ENCODE data around the gene DCN. TPM values are rescaled to one million over a fixed set of nuclear protein-coding genes. Genes with fewer than 3 reads are reported as not detected.

DCN gene
- total RNA-seq, 2 donors from 2014 or later = 994 to 1,906 TPM

DNA sequence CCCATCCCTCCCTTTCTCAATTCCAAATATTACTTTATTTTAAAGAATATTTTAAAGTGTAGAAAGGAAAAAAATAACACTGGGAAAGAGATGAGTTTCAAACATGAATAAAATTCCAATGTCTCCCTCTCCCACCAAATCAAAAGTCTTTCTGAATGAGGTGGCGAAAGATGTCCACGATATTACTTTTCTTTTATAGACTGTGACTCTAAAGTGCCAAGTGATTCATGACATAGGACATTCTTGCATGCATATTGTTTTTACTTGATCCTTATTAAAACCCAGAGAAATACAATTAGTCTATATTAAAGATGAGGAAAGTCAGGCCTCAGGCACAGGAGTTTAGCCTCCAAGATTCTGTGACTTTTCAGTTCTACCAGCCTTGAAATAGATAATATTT is 55.3 kb downstream of the DCN start:
- Histone ChIP-seq H3K27ac (no peak overlapping the region), H3K27me3 (no peaks in the 10 kb centered on the region), H3K36me3 (no peaks in the 10 kb centered on the region), H3K4me3 (no peak overlapping the region), H3K4me1 (no peaks in the 10 kb centered on the region), H3K9me3 (no peaks in the 10 kb centered on the region)
- DNase-seq (ENCODE audit: low spot score) = no peak
- TF ChIP-seq, protein P1, sequence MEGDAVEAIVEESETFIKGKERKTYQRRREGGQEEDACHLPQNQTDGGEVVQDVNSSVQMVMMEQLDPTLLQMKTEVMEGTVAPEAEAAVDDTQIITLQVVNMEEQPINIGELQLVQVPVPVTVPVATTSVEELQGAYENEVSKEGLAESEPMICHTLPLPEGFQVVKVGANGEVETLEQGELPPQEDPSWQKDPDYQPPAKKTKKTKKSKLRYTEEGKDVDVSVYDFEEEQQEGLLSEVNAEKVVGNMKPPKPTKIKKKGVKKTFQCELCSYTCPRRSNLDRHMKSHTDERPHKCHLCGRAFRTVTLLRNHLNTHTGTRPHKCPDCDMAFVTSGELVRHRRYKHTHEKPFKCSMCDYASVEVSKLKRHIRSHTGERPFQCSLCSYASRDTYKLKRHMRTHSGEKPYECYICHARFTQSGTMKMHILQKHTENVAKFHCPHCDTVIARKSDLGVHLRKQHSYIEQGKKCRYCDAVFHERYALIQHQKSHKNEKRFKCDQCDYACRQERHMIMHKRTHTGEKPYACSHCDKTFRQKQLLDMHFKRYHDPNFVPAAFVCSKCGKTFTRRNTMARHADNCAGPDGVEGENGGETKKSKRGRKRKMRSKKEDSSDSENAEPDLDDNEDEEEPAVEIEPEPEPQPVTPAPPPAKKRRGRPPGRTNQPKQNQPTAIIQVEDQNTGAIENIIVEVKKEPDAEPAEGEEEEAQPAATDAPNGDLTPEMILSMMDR (IDR thresholded peaks at IDR 0.05) = no peak

DNA sequence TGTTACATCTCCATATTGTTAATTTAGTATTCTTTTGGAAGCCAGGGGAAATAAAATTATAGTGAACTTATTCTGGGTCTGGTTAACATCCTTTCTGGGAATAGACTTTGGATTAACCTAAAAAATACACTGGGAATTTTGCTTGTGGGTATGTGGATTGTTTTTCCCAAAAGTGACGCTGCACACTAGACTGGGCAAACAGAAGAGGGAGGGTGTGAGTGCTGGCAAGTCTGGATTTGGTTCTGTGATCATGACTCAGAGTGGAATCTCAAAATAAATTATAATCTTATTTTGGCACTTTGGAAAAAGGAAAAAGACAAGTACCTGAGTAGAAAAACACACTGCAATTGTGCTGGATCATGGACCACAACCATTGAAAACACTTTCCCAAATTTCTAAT is 56.1 kb downstream of the DCN start:
- H3K36me3 ChIP-seq = no peaks in the 10 kb centered on the region
- TF ChIP-seq, protein P1 (IDR thresholded peaks at IDR 0.05) = no peak
- DNase-seq (ENCODE audit: low spot score) = no peak
- no peak overlapping the region for H3K4me3 ChIP-seq
- no peak overlapping the region for H3K27ac ChIP-seq
- H3K4me1 ChIP-seq = no peaks in the 10 kb centered on the region
- H3K9me3 ChIP-seq = no peaks in the 10 kb centered on the region
- H3K27me3 ChIP-seq = no peaks in the 10 kb centered on the region

DNA sequence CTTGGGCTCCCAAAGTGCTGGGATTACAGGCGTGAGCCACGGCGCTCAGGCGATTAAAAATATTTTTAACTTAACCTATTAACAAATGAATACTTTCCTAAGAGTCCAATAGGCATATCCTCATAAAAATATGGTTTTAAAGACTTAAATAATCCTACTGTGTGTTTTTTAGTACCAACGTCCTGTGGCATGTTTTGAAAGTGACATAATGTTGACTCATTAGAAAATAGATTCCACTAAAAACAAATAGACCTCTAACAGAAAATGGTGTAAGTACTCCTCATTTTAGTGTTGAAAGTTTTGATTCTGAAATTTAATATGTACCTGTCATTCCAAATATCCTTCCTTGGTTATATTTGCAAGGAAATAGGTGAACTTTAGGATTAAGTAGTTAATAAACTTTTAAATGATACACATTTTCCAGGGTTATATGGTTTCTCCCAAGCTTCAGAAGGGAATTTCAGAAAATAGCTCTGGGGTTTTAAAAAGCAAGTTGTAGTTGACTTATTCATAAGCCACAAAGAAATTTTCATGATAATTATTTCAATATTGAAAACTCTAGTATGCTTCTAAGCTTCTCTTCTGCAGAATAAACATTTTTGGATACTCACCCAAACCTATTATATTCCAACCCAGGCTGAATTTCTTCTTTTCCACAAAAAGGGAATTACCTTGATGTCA is 59.2 kb downstream of the DCN start:
- TF ChIP-seq, protein P1 (IDR thresholded peaks at IDR 0.05) = no peak

DNA sequence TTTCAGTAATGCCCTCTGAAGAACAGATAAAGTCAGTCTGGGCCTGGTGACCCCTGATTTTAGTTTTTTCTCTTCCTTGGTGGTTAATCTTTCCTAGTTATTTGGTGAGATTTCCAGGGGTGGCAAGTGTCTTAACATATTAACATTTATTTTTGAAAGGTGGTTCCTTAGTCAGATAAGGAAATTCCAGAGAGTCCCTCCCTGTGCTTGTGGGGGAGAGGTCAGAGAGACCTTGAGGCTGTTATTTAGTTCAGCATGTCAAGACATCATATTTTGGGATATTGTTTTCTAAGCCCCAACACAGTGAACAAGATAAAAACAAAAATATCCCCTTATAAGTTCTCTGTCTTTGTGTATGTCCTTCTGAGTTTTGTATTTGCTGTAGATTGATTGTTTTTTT is 61.8 kb downstream of the DCN start:
- TF ChIP-seq, protein P1 (IDR thresholded peaks at IDR 0.05) = no peak
- H3K27me3 ChIP-seq = no peaks in the 10 kb centered on the region
- no peak overlapping the region for H3K4me3 ChIP-seq
- no peaks in the 10 kb centered on the region for H3K9me3 ChIP-seq
- no peaks in the 10 kb centered on the region for H3K4me1 ChIP-seq
- no peaks in the 10 kb centered on the region for H3K36me3 ChIP-seq
- DNase-seq (ENCODE audit: low spot score) = no peak
- H3K27ac ChIP-seq = no peak overlapping the region

More for the DNA sequence above, 59.2 kb downstream of the DCN start:
- no peaks in the 10 kb centered on the region for H3K27me3 ChIP-seq
- H3K4me3 ChIP-seq = no peak overlapping the region
- no peaks in the 10 kb centered on the region for H3K4me1 ChIP-seq
- no peak overlapping the region for H3K27ac ChIP-seq
- no peaks in the 10 kb centered on the region for H3K36me3 ChIP-seq
- H3K9me3 ChIP-seq = no peaks in the 10 kb centered on the region
- no peak for DNase-seq (ENCODE audit: low spot score)

DNA sequence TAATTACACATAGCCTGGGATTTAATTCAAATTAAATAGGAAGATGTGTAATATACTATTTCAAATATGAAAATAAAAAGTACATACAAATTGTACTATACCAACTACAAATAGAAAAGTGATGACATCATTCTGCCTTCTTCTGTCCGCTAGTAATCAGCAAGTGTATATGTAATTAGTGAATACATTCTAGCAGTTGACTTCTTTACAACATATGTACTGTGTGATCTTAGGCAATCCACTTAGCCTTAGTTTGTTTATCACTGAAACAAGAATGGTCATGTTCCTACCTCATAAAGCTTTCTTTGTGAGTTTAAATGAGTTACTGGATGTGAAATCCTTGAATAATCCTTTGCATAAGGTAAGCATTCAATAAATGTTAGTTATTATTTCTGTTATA is 63.5 kb downstream of the DCN start:
- TF ChIP-seq, protein P1 (IDR thresholded peaks at IDR 0.05) = no peak
- Histone ChIP-seq H3K27me3 (no peaks in the 10 kb centered on the region), H3K4me1 (no peaks in the 10 kb centered on the region), H3K36me3 (no peaks in the 10 kb centered on the region), H3K4me3 (no peak overlapping the region), H3K9me3 (no peaks in the 10 kb centered on the region), H3K27ac (no peak overlapping the region)
- no peak for DNase-seq (ENCODE audit: low spot score)

DNA sequence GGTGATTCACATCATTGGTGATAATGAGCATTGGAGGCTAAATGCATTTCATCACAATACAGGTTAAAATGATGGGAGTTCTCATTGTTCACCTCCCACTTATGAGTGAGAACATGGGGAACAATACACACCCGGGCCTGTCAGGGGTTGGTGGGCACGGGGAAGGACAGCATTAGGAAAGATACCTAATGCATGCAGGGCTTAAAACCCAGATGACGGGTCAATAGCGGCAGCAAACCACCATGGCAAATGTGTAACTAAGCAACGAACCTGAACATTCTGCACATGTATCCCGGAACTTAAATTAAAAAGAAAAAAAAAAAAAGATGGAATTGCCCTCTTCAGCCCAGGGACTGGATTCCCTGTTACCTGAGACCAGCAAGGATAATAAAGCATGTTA is 69.0 kb downstream of the DCN start:
- Histone ChIP-seq H3K36me3 (no peaks in the 10 kb centered on the region), H3K9me3 (no peaks in the 10 kb centered on the region), H3K4me3 (no peak overlapping the region), H3K27me3 (no peaks in the 10 kb centered on the region), H3K4me1 (no peaks in the 10 kb centered on the region), H3K27ac (no peak overlapping the region)
- no peak for DNase-seq (ENCODE audit: low spot score)
- TF ChIP-seq, protein P1 (IDR thresholded peaks at IDR 0.05) = no peak

All from right atrium auricular region (tissue), 2 donors.